Subcutaneous abdominal adipose tissue (tissue), 5 donors: Measurements from ENCODE around the gene IMPG2.
"Not testable (repeated sequence)": the region's sequence is repeated elsewhere in the genome, so short reads cannot be mapped to it uniquely, and the experiment has no call there.

Source experiments
- H3K27ac ChIP-seq: one replicate; pipeline ENCODE4 v1.7.0; 2013; ENCODE audit warnings: low read depth, mild to moderate bottlenecking, inconsistent platforms, low read length, moderate library complexity
- H3K27me3 ChIP-seq, 5 donors: one replicate each; pipeline ENCODE4 v1.7.0; 2013; ENCODE audit warnings: low read length in 5 of 5, inconsistent platforms in 1 of 5; ENCODE audit not compliant: control insufficient read depth in 5 of 5, insufficient read depth in 4 of 5
- H3K36me3 ChIP-seq, 5 donors: one replicate each; pipeline ENCODE4 v1.7.0; 2013; ENCODE audit warnings: low read length in 5 of 5; ENCODE audit not compliant: control insufficient read depth in 5 of 5, insufficient read depth in 5 of 5
- H3K4me1 ChIP-seq, 5 donors: one replicate each; pipeline ENCODE4 v1.7.0; 2013; ENCODE audit warnings: low read length in 5 of 5, mild to moderate bottlenecking in 3 of 5, moderate library complexity in 1 of 5; ENCODE audit not compliant: control insufficient read depth in 5 of 5, insufficient read depth in 5 of 5
- H3K4me3 ChIP-seq, 5 donors: one replicate each; pipeline ENCODE4 v1.7.0; 2013; ENCODE audit warnings: low read length in 5 of 5, low read depth in 1 of 5
- H3K9ac ChIP-seq, 5 donors: one replicate each; pipeline ENCODE4 v1.7.0; 2013; ENCODE audit warnings: low read length in 5 of 5, mild to moderate bottlenecking in 4 of 5, moderate library complexity in 3 of 5
- H3K9me3 ChIP-seq, 5 donors: one replicate each; pipeline ENCODE4 v1.7.0; 2013; ENCODE audit warnings: low read length in 5 of 5; ENCODE audit not compliant: control insufficient read depth in 5 of 5
- donor health status: healthy.
- donor health status: healthy.
- donor health status: healthy.
- donor health status: healthy.
- donor health status: healthy.

IMPG2 gene

DNA sequence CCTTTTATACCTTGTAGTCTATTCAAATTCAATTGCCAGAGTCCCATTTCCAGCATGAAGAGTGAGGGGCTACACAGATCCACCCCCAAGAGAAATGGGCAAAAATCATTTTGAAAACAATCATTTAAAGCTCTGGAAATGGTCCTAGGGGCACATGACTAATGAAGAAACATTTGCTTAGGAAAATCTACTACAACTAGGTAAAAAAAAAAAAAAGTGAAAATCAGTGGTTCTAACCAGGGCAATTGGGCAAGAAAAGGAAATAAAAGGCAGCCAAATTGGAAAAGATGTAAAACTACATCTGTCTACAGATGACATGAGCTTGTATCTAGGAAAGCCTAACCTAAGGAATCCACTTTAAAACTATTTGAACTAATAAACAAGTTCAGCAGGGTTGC is 9.4 kb downstream of the IMPG2 start:
- Histone ChIP-seq H3K9ac (no peak overlapping the region), H3K9me3 (peaks cover 4 to 11% (median 8%) of the 10 kb centered on the region in 5 donors), H3K36me3 (no peaks in the 10 kb centered on the region), H3K27me3 (no peaks in the 10 kb centered on the region), H3K27ac (no peak overlapping the region), H3K4me3 (no peak overlapping the region), H3K4me1 (peaks cover 0 to 5% (median 0%) of the 10 kb centered on the region in 5 donors)

DNA sequence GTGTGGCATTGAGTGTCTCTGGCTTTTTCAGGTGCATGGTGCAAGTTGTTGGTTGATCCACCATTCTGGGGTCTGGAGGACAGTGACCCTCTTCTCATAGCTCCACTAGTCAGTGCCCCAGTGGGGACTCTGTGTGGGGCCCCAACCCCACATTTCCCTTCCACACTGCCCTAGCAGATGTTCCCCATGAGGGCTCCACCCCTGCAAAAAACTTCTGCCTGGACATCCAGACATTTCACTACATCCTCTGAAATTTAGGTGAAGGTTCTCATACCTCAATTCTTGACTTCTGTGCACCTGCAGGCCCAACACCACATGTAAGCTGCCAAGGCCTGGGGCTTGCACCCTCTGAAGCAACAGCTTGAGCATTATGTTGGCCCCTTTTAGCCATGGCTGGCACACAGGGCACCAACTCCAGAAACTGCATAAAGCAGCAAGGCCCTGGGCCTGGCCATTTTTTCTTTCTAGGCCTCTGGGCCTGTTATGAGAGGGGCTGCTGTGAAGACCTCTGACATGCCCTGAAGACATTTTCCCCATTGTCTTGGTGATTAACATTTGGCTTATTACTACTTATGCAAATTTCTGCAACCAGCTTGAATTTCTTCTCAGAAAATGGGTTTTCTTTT is 12.1 kb downstream of the IMPG2 start:
- peaks cover 4 to 11% (median 8%) of the 10 kb centered on the region in 5 donors for H3K9me3 ChIP-seq
- not testable (repeated sequence) for H3K4me1 ChIP-seq, H3K27ac ChIP-seq, H3K27me3 ChIP-seq, H3K9ac ChIP-seq, H3K36me3 ChIP-seq
- peak overlapping the region in 1 of 5 donors; percentile 25 for H3K4me3 ChIP-seq

DNA sequence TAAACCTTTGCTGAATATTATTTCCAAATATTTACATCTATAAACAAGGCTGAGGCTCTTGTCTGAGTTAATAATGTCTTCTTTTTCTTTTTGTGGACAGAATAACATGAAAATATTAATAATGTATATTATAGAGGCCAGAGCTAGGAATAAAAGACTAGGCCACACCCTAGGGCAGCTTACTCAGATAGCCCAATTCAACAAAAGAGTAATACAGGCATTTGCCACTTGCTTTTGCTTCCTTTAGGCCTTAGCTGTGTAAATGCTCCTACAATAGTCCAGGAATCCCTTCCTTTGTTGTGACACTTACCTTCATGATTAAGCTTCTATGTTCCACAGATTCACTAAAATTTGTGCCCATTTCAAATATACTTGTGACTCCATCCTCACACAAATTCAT is 16.5 kb downstream of the IMPG2 start:
- Histone ChIP-seq H3K9me3 (peaks cover 4 to 10% (median 8%) of the 10 kb centered on the region in 5 donors), H3K4me3 (no peak overlapping the region), H3K27ac (no peak overlapping the region)

DNA sequence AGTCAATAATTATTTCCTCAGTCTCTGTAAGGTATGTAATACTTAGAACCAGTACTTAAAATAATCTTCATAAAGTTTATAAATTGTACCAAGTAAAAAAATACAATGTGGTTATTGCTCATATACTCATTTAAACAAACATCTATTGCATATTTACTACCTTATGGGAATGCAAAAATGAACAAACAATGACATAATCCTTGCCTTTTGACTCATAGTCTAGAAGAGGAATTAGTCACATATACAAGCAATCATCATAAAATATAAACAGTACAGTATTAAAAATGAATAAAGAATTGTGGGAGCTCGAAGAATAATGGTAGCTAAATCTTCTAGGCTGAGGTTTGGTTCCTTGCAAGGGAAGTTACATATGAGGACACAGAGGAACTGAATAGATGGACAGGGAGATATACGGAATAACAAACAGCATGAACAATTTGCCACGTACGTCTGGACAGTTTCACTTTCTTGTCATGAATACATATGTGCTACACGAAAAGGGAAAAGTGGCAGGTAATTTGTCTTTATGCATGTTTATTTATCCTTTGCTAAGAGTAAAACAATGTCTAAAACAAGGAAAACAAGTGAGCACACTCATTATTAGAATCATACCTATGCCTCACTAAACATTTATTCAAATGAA is 17.2 kb downstream of the IMPG2 start:
- Histone ChIP-seq H3K27me3 (no peaks in the 10 kb centered on the region), H3K9ac (no peak overlapping the region), H3K36me3 (peaks cover 0 to 2% (median 0%) of the 10 kb centered on the region in 5 donors), H3K4me1 (no peaks in the 10 kb centered on the region), H3K9me3 (peaks cover 2 to 5% (median 4%) of the 10 kb centered on the region in 5 donors), H3K27ac (no peak overlapping the region), H3K4me3 (no peak overlapping the region)

More for the DNA sequence above, 16.5 kb downstream of the IMPG2 start:
- no peaks in the 10 kb centered on the region for H3K27me3 ChIP-seq
- no peaks in the 10 kb centered on the region for H3K4me1 ChIP-seq
- H3K36me3 ChIP-seq: peaks cover 0 to 2% (median 0%) of the 10 kb centered on the region in 5 donors
- H3K9ac ChIP-seq: no peak overlapping the region

DNA sequence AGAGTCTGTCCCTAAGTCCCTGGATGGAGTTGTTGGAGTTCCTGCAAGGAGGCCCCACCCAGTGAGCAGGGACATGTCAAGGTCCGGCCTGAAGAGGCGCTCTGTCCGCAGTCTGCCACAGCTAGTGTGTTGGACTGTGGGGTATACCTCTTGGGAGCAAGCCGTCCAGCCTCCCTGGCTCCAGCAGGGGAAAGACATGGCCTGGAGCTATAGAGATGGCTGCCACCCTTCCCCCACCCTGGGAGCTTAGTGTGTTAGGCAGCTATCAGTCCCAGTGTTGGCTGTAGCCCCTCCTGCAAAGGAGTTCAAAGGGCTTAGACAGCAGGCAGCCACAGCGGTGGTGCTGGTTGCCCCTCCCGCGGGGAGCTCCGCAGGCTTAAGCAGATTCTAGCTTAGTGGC is 20.3 kb downstream of the IMPG2 start:
- no peaks in the 10 kb centered on the region for H3K4me1 ChIP-seq
- H3K9ac ChIP-seq: no peak overlapping the region
- peaks cover 0 to 2% (median 0%) of the 10 kb centered on the region in 5 donors for H3K36me3 ChIP-seq
- no peak overlapping the region for H3K27ac ChIP-seq
- H3K9me3 ChIP-seq: no peaks in the 10 kb centered on the region
- H3K4me3 ChIP-seq: no peak overlapping the region
- no peaks in the 10 kb centered on the region for H3K27me3 ChIP-seq

DNA sequence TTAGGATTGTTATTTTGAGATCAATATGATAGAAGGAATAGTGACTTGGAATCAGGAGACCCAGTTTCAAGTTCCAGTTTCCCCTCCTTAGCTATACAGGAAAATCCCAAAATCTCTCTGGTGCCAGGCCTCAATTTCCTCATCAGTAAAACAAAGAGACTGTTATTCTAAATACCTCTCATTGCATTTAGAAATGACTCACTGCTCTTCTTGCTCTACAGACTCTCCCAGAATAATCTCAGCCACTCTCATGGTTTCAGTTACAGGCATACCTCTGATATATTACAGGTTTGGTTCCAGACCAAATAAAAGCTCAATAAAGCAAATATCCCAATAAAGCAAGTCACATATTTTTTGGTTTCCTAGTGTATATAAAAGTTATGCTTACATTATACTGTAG is 28.3 kb downstream of the IMPG2 start:
- Histone ChIP-seq H3K4me1 (no peaks in the 10 kb centered on the region), H3K27ac (no peak overlapping the region), H3K36me3 (no peaks in the 10 kb centered on the region), H3K9me3 (no peaks in the 10 kb centered on the region), H3K9ac (no peak overlapping the region), H3K27me3 (no peaks in the 10 kb centered on the region), H3K4me3 (no peak overlapping the region)

DNA sequence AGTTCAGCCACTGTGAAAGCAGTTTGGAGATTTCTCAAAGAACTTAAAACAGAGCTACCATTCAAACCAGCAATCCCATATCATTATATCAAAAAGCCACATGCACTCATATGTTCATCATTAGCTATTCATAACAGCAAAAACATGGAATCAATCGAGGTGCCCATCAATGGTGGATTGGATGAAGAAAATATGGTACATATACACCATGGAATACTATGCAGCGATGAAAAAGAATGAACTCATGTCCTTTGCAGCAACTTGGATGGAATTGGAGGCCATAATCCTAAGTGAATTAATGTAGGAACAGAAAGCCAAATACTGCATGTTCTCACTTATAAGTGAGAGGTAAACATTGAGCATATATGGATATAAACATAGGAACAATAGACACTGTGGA is 32.1 kb downstream of the IMPG2 start:
- H3K9me3 ChIP-seq: no peaks in the 10 kb centered on the region
- no peak overlapping the region for H3K4me3 ChIP-seq
- no peak overlapping the region for H3K9ac ChIP-seq
- H3K27me3 ChIP-seq: no peaks in the 10 kb centered on the region
- H3K4me1 ChIP-seq: no peaks in the 10 kb centered on the region
- no peaks in the 10 kb centered on the region for H3K36me3 ChIP-seq
- H3K27ac ChIP-seq: no peak overlapping the region

DNA sequence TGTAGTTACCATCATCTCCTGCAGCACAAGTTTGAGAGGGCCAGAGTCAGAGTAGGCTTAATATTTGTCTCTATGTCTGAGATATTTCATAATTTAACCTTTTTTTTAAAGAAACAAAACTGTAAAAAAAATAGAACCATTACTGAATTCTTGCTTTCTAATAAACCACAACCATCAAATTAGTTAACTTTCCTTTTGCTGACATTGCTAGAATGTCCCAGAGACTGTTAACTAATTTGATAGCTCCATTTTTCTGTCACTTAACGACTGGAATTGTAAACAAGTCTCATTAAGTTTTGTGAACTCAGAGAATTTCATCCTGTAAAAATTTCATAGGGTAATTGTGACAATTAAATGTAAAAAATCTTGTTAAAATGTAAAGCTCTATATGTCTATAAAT is 35.6 kb downstream of the IMPG2 start:
- H3K9me3 ChIP-seq: no peaks in the 10 kb centered on the region
- no peak overlapping the region for H3K27ac ChIP-seq
- no peak overlapping the region for H3K4me3 ChIP-seq
- no peaks in the 10 kb centered on the region for H3K27me3 ChIP-seq
- H3K9ac ChIP-seq: no peak overlapping the region
- no peaks in the 10 kb centered on the region for H3K36me3 ChIP-seq
- H3K4me1 ChIP-seq: no peaks in the 10 kb centered on the region

DNA sequence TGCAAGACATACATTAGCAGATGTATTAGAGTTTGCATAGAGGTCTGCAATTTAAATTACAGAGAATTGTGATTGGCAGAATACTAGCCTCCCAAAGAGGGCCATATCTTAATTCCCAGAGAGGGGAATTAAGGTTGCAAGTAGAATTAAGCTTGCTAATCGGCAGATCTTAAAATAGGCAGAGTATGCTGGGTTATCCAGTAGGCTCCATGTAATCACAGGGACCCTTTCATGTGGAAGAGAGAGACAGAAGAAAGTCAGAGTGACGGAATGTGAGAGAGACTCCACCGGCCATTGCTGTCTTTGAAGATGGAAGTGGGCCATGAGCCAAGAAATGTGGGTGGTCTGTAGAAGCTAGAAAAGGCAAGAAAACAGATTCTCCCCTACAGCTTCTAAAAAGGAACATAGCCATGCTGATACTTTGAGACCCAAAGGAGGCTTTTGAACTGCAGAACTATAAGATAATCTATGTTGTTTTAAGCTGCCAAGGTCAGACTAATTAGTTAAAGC is 38.8 kb downstream of the IMPG2 start:
- H3K27me3 ChIP-seq: no peaks in the 10 kb centered on the region
- no peak overlapping the region for H3K4me3 ChIP-seq
- no peak overlapping the region for H3K9ac ChIP-seq
- no peaks in the 10 kb centered on the region for H3K9me3 ChIP-seq
- H3K27ac ChIP-seq: no peak overlapping the region
- no peaks in the 10 kb centered on the region for H3K4me1 ChIP-seq
- H3K36me3 ChIP-seq: no peaks in the 10 kb centered on the region

DNA sequence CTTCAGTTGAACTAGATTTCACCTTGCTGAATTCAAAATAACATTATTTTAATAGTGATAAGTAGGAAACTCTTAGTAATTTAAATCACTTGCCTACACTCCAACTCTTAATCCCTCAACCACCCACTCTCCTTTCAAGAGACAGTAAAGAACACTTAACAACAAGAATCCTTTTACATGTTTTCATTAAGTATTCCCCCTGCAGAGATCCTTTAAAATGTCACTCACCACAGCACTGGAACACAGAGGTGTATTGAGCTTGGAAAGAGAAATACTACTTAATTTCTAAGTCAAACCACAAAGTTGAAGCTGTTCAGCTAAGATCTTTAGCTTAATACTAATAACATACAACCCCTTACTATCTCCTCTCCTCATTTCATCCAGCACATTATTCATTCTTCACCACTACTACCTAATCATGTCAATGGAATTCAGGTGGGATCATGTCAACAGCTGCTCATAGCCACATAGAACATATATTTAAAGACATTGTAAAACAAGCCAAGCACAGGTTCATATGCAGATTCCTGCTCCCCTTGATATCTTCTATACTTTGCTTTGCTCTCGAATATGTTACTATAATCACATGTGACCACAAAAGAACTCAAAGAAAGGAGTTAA is 40.5 kb downstream of the IMPG2 start:
- H3K9me3 ChIP-seq: no peaks in the 10 kb centered on the region
- no peaks in the 10 kb centered on the region for H3K4me1 ChIP-seq
- no peak overlapping the region for H3K9ac ChIP-seq
- no peaks in the 10 kb centered on the region for H3K27me3 ChIP-seq
- no peak overlapping the region for H3K4me3 ChIP-seq
- no peak overlapping the region for H3K27ac ChIP-seq
- no peaks in the 10 kb centered on the region for H3K36me3 ChIP-seq
